MCF 10A (cell line): ENCODE results near the gene MAST2. TPM values are rescaled to one million over a fixed set of nuclear protein-coding genes. Genes with fewer than 3 reads are reported as not detected.

ENCODE experiments used
- BruUV-seq: library from RNA; stranded (reverse); fragments of 400-500 nt; replicated peaks from 2 replicates; lab custom pipeline; 2021; lab: Mats Ljungman, UMichigan
- CTCF ChIA-PET: fragments of 300-600 bp; sonication (Branson Sonifier 250); formaldehyde crosslinking; extraction: SDS; loops from one replicate; lab custom pipeline; 2021; ENCODE audit warnings: antibody characterized with exemption, inconsistent platforms; lab: Yijun Ruan, JAX
- POLR2A ChIA-PET: fragments of 300-600, 350-650 bp; sonication (Branson Sonifier 250); formaldehyde crosslinking; extraction: SDS; loops from one replicate; lab custom pipeline; 2020; ENCODE audit warnings: antibody characterized with exemption, inconsistent platforms; lab: Yijun Ruan, JAX
- DNase-seq: peaks from one replicate; pipeline ENCODE4 v3.0.0-alpha.2; 2018; ENCODE audit not compliant: unreplicated experiment
- H3K27ac Mint-ChIP-seq: one replicate; pipeline ENCODE4 v1.8.0; 2022; ENCODE audit warnings: mild to moderate bottlenecking, low read depth, mixed read lengths; ENCODE audit not compliant: unreplicated experiment
- H3K27me3 Mint-ChIP-seq: one replicate; pipeline ENCODE4 v1.8.0; 2022; ENCODE audit warnings: mixed read lengths; ENCODE audit not compliant: insufficient read depth, unreplicated experiment
- H3K36me3 Mint-ChIP-seq: one replicate; pipeline ENCODE4 v1.8.0; 2022; ENCODE audit warnings: mild to moderate bottlenecking, moderate library complexity, mixed read lengths; ENCODE audit not compliant: insufficient read depth, unreplicated experiment
- H3K4me1 Mint-ChIP-seq: one replicate; pipeline ENCODE4 v1.8.0; 2022; ENCODE audit warnings: mixed read lengths; ENCODE audit not compliant: insufficient read depth, unreplicated experiment
- H3K4me3 Mint-ChIP-seq: one replicate; pipeline ENCODE4 v1.8.0; 2022; ENCODE audit warnings: mild to moderate bottlenecking, moderate library complexity, mixed read lengths; ENCODE audit not compliant: unreplicated experiment
- H3K9me3 Mint-ChIP-seq: one replicate; pipeline ENCODE4 v1.8.0; 2022; ENCODE audit warnings: mixed read lengths; ENCODE audit not compliant: unreplicated experiment
- intact Hi-C: fragments of 100-400 bp; cut with micrococcal nuclease; formaldehyde crosslinking; loops from 2 replicates; pipeline ENCODE4 v1.14.1; 2022
- total RNA-seq: library from RNA; stranded (reverse); gene quantifications from 2 replicates; pipeline ENCODE4 v1.2.3, GENCODE V29; 2022
- TF ChIP-seq, protein P1 (sequence below): fragments of 200-600 bp; IDR thresholded peaks from one replicate; pipeline ENCODE4 v1.8.0; 2022; ENCODE audit warnings: antibody characterized with exemption, mild to moderate bottlenecking; ENCODE audit not compliant: unreplicated experiment

MAST2 gene
- total RNA-seq, 1 experiment from 2014 or later = 33.3 TPM

DNA sequence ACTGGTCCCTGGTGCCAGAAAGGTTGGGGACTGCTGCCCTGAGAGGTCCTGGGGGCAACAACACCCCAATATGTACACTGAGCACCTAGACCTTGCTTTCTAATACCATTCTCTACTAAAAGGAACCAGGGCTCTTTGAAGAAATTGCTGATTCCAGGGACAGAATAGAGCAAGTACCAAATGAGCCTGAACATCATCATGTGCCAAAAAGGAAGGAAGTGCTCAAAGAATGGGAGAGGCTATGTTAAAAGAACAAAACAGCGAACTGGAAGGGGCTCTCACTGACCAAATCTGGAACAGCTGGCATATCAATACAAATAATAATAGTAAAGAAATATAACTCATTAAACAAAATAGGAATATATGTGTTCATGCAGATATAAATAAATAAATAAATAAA lies 278.2 kb downstream of the MAST2 start:
- BruUV-seq = no TSS peak

DNA sequence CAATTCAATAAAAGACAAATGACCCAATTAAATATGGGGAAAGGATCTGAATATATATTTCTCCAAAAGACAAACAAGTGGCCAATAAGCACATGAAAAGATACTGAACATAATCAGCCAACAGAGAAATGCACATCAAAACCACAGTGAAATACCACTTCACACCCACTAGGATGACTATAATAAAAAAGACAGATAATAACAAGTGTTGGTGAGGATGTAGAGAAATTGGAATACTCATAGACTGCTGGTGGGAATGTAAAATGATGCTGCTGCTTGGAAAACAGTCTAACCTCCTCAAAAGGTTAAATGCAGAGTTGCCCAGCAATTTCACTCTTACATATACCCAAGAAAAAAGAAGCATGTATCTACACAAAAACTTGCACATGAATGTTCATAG lies 280.2 kb downstream of the MAST2 start:
- ChIA-PET CTCF (interaction anchor here (1.1 to 1.5 kb wide), 3 partner anchors 34 to 135 kb away, joined by 4 to 5 read pairs (median 4); no protein-coding TSS in a partner anchor), POLR2A (interaction anchor here (2.7 to 3.4 kb wide), 3 partner anchors 46 to 100 kb away, joined by 10 to 53 read pairs (median 17); partner anchors contain the start of gene PIK3R3)
- no TSS peak for BruUV-seq
- H3K4me3 Mint-ChIP-seq = no peak overlapping the region
- H3K36me3 Mint-ChIP-seq = no peaks in the 10 kb centered on the region
- H3K27ac Mint-ChIP-seq = peak overlapping the region; percentile 75
- intact Hi-C loops = no loop called here
- no peak for DNase-seq
- no peaks in the 10 kb centered on the region for H3K9me3 Mint-ChIP-seq
- H3K27me3 Mint-ChIP-seq = no peaks in the 10 kb centered on the region
- TF ChIP-seq, protein P1, sequence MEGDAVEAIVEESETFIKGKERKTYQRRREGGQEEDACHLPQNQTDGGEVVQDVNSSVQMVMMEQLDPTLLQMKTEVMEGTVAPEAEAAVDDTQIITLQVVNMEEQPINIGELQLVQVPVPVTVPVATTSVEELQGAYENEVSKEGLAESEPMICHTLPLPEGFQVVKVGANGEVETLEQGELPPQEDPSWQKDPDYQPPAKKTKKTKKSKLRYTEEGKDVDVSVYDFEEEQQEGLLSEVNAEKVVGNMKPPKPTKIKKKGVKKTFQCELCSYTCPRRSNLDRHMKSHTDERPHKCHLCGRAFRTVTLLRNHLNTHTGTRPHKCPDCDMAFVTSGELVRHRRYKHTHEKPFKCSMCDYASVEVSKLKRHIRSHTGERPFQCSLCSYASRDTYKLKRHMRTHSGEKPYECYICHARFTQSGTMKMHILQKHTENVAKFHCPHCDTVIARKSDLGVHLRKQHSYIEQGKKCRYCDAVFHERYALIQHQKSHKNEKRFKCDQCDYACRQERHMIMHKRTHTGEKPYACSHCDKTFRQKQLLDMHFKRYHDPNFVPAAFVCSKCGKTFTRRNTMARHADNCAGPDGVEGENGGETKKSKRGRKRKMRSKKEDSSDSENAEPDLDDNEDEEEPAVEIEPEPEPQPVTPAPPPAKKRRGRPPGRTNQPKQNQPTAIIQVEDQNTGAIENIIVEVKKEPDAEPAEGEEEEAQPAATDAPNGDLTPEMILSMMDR = no peak
- peaks cover 38% of the 10 kb centered on the region for H3K4me1 Mint-ChIP-seq

More for the DNA sequence above, 278.2 kb downstream of the MAST2 start:
- Mint-ChIP-seq H3K27me3 (no peaks in the 10 kb centered on the region), H3K4me1 (peaks cover 32% of the 10 kb centered on the region), H3K9me3 (no peaks in the 10 kb centered on the region), H3K36me3 (no peaks in the 10 kb centered on the region), H3K27ac (no peak overlapping the region), H3K4me3 (no peak overlapping the region)
- CTCF ChIA-PET = no interaction called here
- TF ChIP-seq, protein P1 = no peak
- DNase-seq = no peak
- intact Hi-C loops = no loop called here
- POLR2A ChIA-PET = no interaction called here

DNA sequence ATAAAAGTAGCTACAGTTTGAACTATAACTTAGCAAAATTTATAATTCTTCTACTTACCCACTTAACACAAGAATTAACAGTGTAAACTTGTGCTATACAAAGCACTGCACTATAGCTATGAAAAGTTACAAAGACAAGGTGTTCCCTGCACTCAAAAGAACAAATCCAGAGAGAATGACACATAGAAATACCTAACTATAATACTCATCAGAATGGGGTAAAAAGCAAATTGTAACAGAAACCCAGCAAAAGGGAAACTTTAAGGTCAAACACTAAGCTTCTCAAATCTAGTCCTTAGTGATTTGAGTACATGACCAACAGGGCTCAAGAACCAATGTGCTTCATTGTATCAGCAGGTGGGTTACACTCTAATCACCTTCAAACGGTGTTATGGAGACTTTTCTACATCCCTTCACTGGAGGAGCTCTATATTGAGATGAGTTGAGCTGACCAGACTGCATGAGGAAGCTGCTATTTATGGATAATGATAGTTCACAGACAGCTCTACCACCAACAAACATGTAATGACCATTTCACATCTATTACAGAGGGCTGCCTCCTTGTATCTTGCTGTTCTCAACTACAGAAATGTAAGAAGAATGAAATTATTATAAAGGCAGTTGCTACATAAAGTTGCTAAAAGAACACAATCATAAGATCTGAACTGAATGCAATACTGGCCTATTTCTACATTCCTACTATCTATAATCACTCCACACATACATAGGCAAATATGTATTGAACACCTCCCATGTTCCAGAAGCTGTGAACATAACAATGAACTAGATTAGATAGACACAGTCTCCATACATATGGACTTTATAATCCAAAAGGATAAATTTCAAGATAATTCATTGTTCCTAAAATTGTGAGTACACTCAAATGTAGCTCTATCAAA lies 281.4 kb downstream of the MAST2 start:
- peak overlapping the region; percentile 75 for H3K27ac Mint-ChIP-seq
- ChIA-PET POLR2A (interaction anchor here (0.6 to 3.4 kb wide), 18 partner anchors 9 to 1070 kb away, joined by 3 to 53 read pairs (median 4); partner anchors contain the start of genes NSUN4 and PIK3R3), CTCF (interaction anchor here (0.5 to 1.6 kb wide), 13 partner anchors 8 to 162 kb away, joined by 3 to 9 read pairs (median 4); partner anchors contain the start of gene TSPAN1)
- H3K4me3 Mint-ChIP-seq = peak overlapping the region; percentile 8
- BruUV-seq = no TSS peak
- no peaks in the 10 kb centered on the region for H3K36me3 Mint-ChIP-seq
- H3K9me3 Mint-ChIP-seq = no peaks in the 10 kb centered on the region
- DNase-seq = peak; percentile 23
- no peaks in the 10 kb centered on the region for H3K27me3 Mint-ChIP-seq
- TF ChIP-seq, protein P1 = no peak
- H3K4me1 Mint-ChIP-seq = peaks cover 41% of the 10 kb centered on the region
- intact Hi-C loops = no loop called here

Other genes starting within 250 kb of the MAST2 start
- 76.4 and 84.6 TPM in 2 replicates for gene NASP, start 219.6 kb upstream of the MAST2 start, total RNA-seq
- gene CCDC17, start 179.6 kb upstream of the MAST2 start, total RNA-seq = 3.9 and 4.9 TPM in 2 replicates
- 105 and 116 TPM in 2 replicates for gene GPBP1L1, start 117.1 kb upstream of the MAST2 start, total RNA-seq
- 17.1 and 21.1 TPM in 2 replicates for gene TMEM69, start 115.4 kb upstream of the MAST2 start, total RNA-seq
- gene IPP, start 53.0 kb upstream of the MAST2 start, total RNA-seq = 11.6 and 17.6 TPM in 2 replicates